22Rv1 (cell line): ENCODE measurements around the gene TNFAIP8.

Experiments used
- ZFX ChIP-seq: fragments of 450-650 bp; IDR thresholded peaks from 2 replicates; pipeline ENCODE4 v1.6.1; 2017; ENCODE audit warnings: antibody characterized with exemption, borderline replicate concordance
- TF ChIP-seq, protein P1 (sequence below): fragments of 450-650 bp; IDR thresholded peaks from 2 replicates; pipeline ENCODE4 v1.5.1; 2017; ENCODE audit warnings: mild to moderate bottlenecking

DNA sequence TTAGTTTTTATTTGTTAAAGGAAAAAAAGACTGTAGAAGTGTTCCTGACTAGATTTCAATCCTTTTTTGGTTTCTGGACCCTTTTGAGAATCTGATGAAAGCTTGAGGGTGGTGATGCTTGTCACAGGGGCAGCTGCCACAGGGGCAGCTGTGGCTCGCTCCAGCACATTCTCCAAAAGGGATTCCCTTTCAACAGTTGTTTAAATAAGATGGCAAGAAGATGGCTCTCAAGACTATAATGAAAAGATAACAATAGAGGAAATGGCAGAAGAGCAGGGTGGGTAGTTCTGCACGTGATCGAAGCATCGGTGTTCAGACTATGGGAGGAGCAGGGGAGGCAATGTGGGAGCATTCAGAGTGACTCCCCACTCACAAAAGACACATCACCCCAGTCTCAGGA lies 46.5 kb upstream of the TNFAIP8 start:
- TF ChIP-seq, protein P1, sequence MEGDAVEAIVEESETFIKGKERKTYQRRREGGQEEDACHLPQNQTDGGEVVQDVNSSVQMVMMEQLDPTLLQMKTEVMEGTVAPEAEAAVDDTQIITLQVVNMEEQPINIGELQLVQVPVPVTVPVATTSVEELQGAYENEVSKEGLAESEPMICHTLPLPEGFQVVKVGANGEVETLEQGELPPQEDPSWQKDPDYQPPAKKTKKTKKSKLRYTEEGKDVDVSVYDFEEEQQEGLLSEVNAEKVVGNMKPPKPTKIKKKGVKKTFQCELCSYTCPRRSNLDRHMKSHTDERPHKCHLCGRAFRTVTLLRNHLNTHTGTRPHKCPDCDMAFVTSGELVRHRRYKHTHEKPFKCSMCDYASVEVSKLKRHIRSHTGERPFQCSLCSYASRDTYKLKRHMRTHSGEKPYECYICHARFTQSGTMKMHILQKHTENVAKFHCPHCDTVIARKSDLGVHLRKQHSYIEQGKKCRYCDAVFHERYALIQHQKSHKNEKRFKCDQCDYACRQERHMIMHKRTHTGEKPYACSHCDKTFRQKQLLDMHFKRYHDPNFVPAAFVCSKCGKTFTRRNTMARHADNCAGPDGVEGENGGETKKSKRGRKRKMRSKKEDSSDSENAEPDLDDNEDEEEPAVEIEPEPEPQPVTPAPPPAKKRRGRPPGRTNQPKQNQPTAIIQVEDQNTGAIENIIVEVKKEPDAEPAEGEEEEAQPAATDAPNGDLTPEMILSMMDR, result no peak
- no peak for TF ChIP-seq ZFX
